Mesenchymal stem cell (in vitro differentiated cells and primary cell): ENCODE data around the gene TUBB6.

Source experiments
- DNase-seq: peaks from one replicate; pipeline ENCODE4 v3.0.0-alpha.2; 2013
- H2AFZ ChIP-seq: one replicate; pipeline ENCODE4 v1.6.1; 2013; ENCODE audit warnings: low read depth, mild to moderate bottlenecking, control low read depth, inconsistent platforms, low read length, moderate library complexity
- H2AK5ac ChIP-seq: 2 replicates; pipeline ENCODE4 v1.6.1; 2013; ENCODE audit warnings: low read length, moderate library complexity, mild to moderate bottlenecking, inconsistent platforms; ENCODE audit not compliant: severe bottlenecking
- H2BK120ac ChIP-seq: one replicate; pipeline ENCODE4 v1.6.1; 2013; ENCODE audit warnings: low read depth, mild to moderate bottlenecking, inconsistent platforms, low read length, moderate library complexity
- H2BK12ac ChIP-seq, 2 experiments: one replicate each; pipeline ENCODE4 v1.6.1; 2013; ENCODE audit warnings: inconsistent platforms in 2 of 2, low read length in 2 of 2, mild to moderate bottlenecking in 2 of 2, moderate library complexity in 2 of 2, control low read depth in 1 of 2
- H2BK15ac ChIP-seq: one replicate; pipeline ENCODE4 v1.6.1; 2013; ENCODE audit warnings: mild to moderate bottlenecking, low read depth, inconsistent platforms; ENCODE audit not compliant: poor library complexity, severe bottlenecking
- H2BK5ac ChIP-seq: 2 replicates; pipeline ENCODE4 v1.6.1; 2013; ENCODE audit warnings: low read depth, mild to moderate bottlenecking, low read length, control low read depth, inconsistent platforms; ENCODE audit not compliant: poor library complexity, severe bottlenecking
- H3K14ac ChIP-seq, 2 experiments: one replicate each; pipeline ENCODE4 v1.6.1; 2013; ENCODE audit warnings: inconsistent platforms in 2 of 2, low read length in 2 of 2, control low read depth in 1 of 2, mild to moderate bottlenecking in 1 of 2, moderate library complexity in 1 of 2
- H3K18ac ChIP-seq, 2 experiments: one replicate each; pipeline ENCODE4 v1.6.1; 2013; ENCODE audit warnings: inconsistent platforms in 2 of 2, low read length in 2 of 2, control low read depth in 1 of 2, low read depth in 1 of 2, mild to moderate bottlenecking in 1 of 2
- H3K23ac ChIP-seq, 2 experiments: one replicate each; pipeline ENCODE4 v1.6.1; 2013; ENCODE audit warnings: inconsistent platforms in 2 of 2, low read length in 2 of 2, mild to moderate bottlenecking in 2 of 2, moderate library complexity in 2 of 2, control low read depth in 1 of 2
- H3K27ac ChIP-seq: 2 replicates; pipeline ENCODE4 v1.5.1; 2013; ENCODE audit warnings: mild to moderate bottlenecking, moderate library complexity, low read length, control low read depth, inconsistent platforms; ENCODE audit not compliant: poor library complexity, severe bottlenecking
- H3K27me3 ChIP-seq, 2 experiments: 2 replicates each; pipeline versions ENCODE4 v1.6.1 to v1.7.0; 2013; ENCODE audit warnings: low read length in 2 of 2, mild to moderate bottlenecking in 2 of 2, moderate library complexity in 2 of 2, control low read depth in 1 of 2, inconsistent platforms in 1 of 2; ENCODE audit not compliant: control insufficient read depth in 1 of 2, insufficient read depth in 1 of 2
- H3K36me3 ChIP-seq, 2 experiments: 2 replicates each; pipeline versions ENCODE4 v1.6.1 to v1.7.0; 2013; ENCODE audit warnings: low read length in 2 of 2, control low read depth in 1 of 2, inconsistent platforms in 1 of 2, low read depth in 1 of 2, mild to moderate bottlenecking in 1 of 2; ENCODE audit not compliant: insufficient read depth in 2 of 2, control insufficient read depth in 1 of 2
- H3K4ac ChIP-seq, 2 experiments: one replicate each; pipeline ENCODE4 v1.6.1; 2013; ENCODE audit warnings: inconsistent platforms in 2 of 2, low read length in 2 of 2, mild to moderate bottlenecking in 2 of 2, moderate library complexity in 2 of 2, control low read depth in 1 of 2, low read depth in 1 of 2
- H3K4me1 ChIP-seq: 2 replicates; pipeline ENCODE4 v1.6.1; 2013; ENCODE audit warnings: low read depth, low read length, control low read depth; ENCODE audit not compliant: control insufficient read depth, insufficient read depth
- H3K4me2 ChIP-seq: 2 replicates; pipeline ENCODE4 v1.6.1; 2013; ENCODE audit warnings: low read length, mild to moderate bottlenecking, inconsistent platforms; ENCODE audit not compliant: poor library complexity, severe bottlenecking
- H3K4me3 ChIP-seq, 2 experiments: 2 replicates each; pipeline versions ENCODE4 v1.5.1 to v1.7.0; 2013; ENCODE audit warnings: low read length in 2 of 2, mild to moderate bottlenecking in 2 of 2, control low read depth in 1 of 2, low read depth in 1 of 2; ENCODE audit not compliant: insufficient read depth in 1 of 2
- H3K79me1 ChIP-seq: replicated peaks from 2 replicates; pipeline ENCODE4 v1.6.1; 2013; ENCODE audit warnings: mild to moderate bottlenecking, control low read depth, low read length, inconsistent platforms; ENCODE audit not compliant: poor library complexity, severe bottlenecking
- H3K9ac ChIP-seq: 2 replicates; pipeline ENCODE4 v1.7.0; 2013; ENCODE audit warnings: mild to moderate bottlenecking, low read length, moderate library complexity
- H3K9me3 ChIP-seq: 2 replicates; pipeline ENCODE4 v1.7.0; 2013; ENCODE audit warnings: mild to moderate bottlenecking, low read length; ENCODE audit not compliant: control insufficient read depth
- H4K8ac ChIP-seq: one replicate; pipeline ENCODE4 v1.6.1; 2013; ENCODE audit warnings: inconsistent platforms, mild to moderate bottlenecking, low read length, moderate library complexity
- H4K91ac ChIP-seq: one replicate; pipeline ENCODE4 v1.6.1; 2013; ENCODE audit warnings: mild to moderate bottlenecking, low read length, inconsistent platforms
- WGBS: methylation state at CpG from one replicate; pipeline ENCODE4 v1.1.7; 2013; ENCODE audit warnings: mixed read lengths; 5-methylcytosine and 5-hydroxymethylcytosine counted together

TUBB6 gene

DNA sequence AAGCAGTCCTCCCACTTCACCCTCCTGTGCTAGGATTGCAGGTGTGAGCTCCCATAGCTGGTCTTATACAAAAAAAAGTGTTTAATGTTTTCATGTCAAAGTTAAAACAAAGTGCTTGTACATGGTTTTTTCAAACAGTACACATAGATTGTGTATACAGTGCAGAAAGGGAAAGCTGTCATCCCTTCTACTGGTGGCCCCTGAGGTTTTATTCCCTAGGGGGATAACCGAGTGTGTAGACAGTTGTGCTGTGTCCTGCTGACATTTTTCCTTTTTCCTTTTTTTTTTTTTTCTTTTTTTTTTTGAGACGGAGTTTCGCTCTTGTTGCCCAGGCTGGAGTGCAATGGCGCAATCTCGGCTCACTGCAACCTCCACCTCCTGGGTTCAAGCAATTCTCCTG, 10.8 kb downstream of the TUBB6 start:
- H2BK12ac ChIP-seq, result no peak overlapping the region
- H2AK5ac ChIP-seq, result no peak overlapping the region
- H3K36me3 ChIP-seq, result peaks cover 41 to 90% of the 10 kb centered on the region in 2 experiments
- no peak overlapping the region for H4K91ac ChIP-seq
- H4K8ac ChIP-seq, result no peak overlapping the region
- no peaks in the 10 kb centered on the region for H3K27me3 ChIP-seq
- no peak overlapping the region for H3K18ac ChIP-seq
- H2BK15ac ChIP-seq, result no peak overlapping the region
- no peak overlapping the region for H2AFZ ChIP-seq
- no peak overlapping the region for H3K4ac ChIP-seq
- H3K23ac ChIP-seq, result no peak overlapping the region
- H3K4me2 ChIP-seq, result no peak overlapping the region
- H3K14ac ChIP-seq, result no peak overlapping the region
- peaks cover 5% of the 10 kb centered on the region for H3K79me1 ChIP-seq
- peaks cover 13% of the 10 kb centered on the region for H3K4me1 ChIP-seq
- no peaks in the 10 kb centered on the region for H3K9me3 ChIP-seq
- peak overlapping the region; percentile 65 for H3K9ac ChIP-seq
- WGBS, result no CpG with 5 or more reads among the region's 5 CpGs
- no peak overlapping the region for H2BK120ac ChIP-seq
- H2BK5ac ChIP-seq, result no peak overlapping the region
- no peak for DNase-seq
- no peak overlapping the region for H3K4me3 ChIP-seq
- H3K27ac ChIP-seq, result no peak overlapping the region

- H3K27me3 ChIP-seq, result no peaks in the 10 kb centered on the region
- no peak for DNase-seq
Observed at GRCh38 chr18:12321333-12321732, 13.3 kb downstream of the TUBB6 start.

GRCh38 chr18:12324991-12325725, 17.1 kb downstream of the TUBB6 start:
- H3K4me3 ChIP-seq, result no peak overlapping the region

More at GRCh38 chr18:12321333-12321732, 13.3 kb downstream of the TUBB6 start:
- H2BK15ac ChIP-seq, result peak overlapping the region; percentile 40
- H3K9ac ChIP-seq, result no peak overlapping the region
- H3K4me3 ChIP-seq, result no peak overlapping the region
- no peak overlapping the region for H3K14ac ChIP-seq
- no peak overlapping the region for H3K4me2 ChIP-seq
- no peak overlapping the region for H2BK12ac ChIP-seq
- 88% methylated on average over 3 of the region's 4 CpGs for WGBS
- H2BK5ac ChIP-seq, result no peak overlapping the region
- peaks cover 11% of the 10 kb centered on the region for H3K4me1 ChIP-seq
- no peak overlapping the region for H2AK5ac ChIP-seq
- H2BK120ac ChIP-seq, result no peak overlapping the region
- H3K18ac ChIP-seq, result no peak overlapping the region
- no peak overlapping the region for H3K27ac ChIP-seq
- H3K23ac ChIP-seq, result peak overlapping the region in 1 of 2 experiments; percentile 96
- H3K4ac ChIP-seq, result peak overlapping the region in 1 of 2 experiments; percentile 54
- H3K9me3 ChIP-seq, result no peaks in the 10 kb centered on the region
- H2AFZ ChIP-seq, result no peak overlapping the region
- peak overlapping the region; percentile 27 for H4K8ac ChIP-seq
- H3K36me3 ChIP-seq, result peaks cover 51 to 88% of the 10 kb centered on the region in 2 experiments
- peaks cover 13% of the 10 kb centered on the region for H3K79me1 ChIP-seq
- H4K91ac ChIP-seq, result peak overlapping the region; percentile 67

GRCh38 chr18:12325726-12326245, 17.7 kb downstream of the TUBB6 start:
- no peaks in the 10 kb centered on the region for H3K27me3 ChIP-seq
- no peak overlapping the region for H3K4me2 ChIP-seq
- H3K27ac ChIP-seq, result no peak overlapping the region
- no peak overlapping the region for H2BK12ac ChIP-seq
- H2BK120ac ChIP-seq, result no peak overlapping the region
- H4K8ac ChIP-seq, result peak overlapping the region; percentile 31
- H3K14ac ChIP-seq, result no peak overlapping the region
- H2AFZ ChIP-seq, result no peak overlapping the region
- peaks cover 52 to 89% of the 10 kb centered on the region in 2 experiments for H3K36me3 ChIP-seq
- H4K91ac ChIP-seq, result no peak overlapping the region
- peaks cover 19% of the 10 kb centered on the region for H3K79me1 ChIP-seq
- no peak overlapping the region for H2BK5ac ChIP-seq
- 98% methylated on average over 28 of the region's 29 CpGs for WGBS
- H2BK15ac ChIP-seq, result no peak overlapping the region
- H3K23ac ChIP-seq, result no peak overlapping the region
- no peaks in the 10 kb centered on the region for H3K9me3 ChIP-seq
- H2AK5ac ChIP-seq, result no peak overlapping the region
- H3K18ac ChIP-seq, result no peak overlapping the region
- peaks cover 13% of the 10 kb centered on the region for H3K4me1 ChIP-seq
- H3K4ac ChIP-seq, result no peak overlapping the region
- no peak overlapping the region for H3K4me3 ChIP-seq
- DNase-seq, result no peak
- H3K9ac ChIP-seq, result no peak overlapping the region

More at GRCh38 chr18:12324991-12325725, 17.1 kb downstream of the TUBB6 start:
- DNase-seq, result no peak
- Histone ChIP-seq H4K91ac (peak overlapping the region; percentile 35), H4K8ac (no peak overlapping the region), H3K18ac (no peak overlapping the region), H2BK12ac (no peak overlapping the region), H3K4ac (no peak overlapping the region), H2BK15ac (no peak overlapping the region), H3K23ac (no peak overlapping the region), H3K4me2 (no peak overlapping the region), H3K27me3 (no peaks in the 10 kb centered on the region), H3K14ac (no peak overlapping the region), H3K9me3 (no peaks in the 10 kb centered on the region), H3K4me1 (peaks cover 14% of the 10 kb centered on the region), H3K79me1 (peaks cover 20% of the 10 kb centered on the region), H2AFZ (no peak overlapping the region), H2BK5ac (no peak overlapping the region), H3K9ac (no peak overlapping the region), H2BK120ac (no peak overlapping the region), H3K36me3 (peaks cover 54 to 92% of the 10 kb centered on the region in 2 experiments), H3K27ac (no peak overlapping the region), H2AK5ac (no peak overlapping the region)
- WGBS, result 98% methylated on average over 58 of the region's 58 CpGs
